HEK293 (cell line): ENCODE results near the gene MYOF.

Experiments
- ZNF10 ChIP-seq: fragments of 450-650 bp; formaldehyde crosslinking; IDR thresholded peaks from 2 replicates; pipeline ENCODE4 v1.5.1; 2017; ENCODE audit warnings: missing biosample characterization, missing genetic modification characterization
- TF ChIP-seq, protein P1 (sequence below): fragments of 450-650 bp; formaldehyde crosslinking; optimal IDR thresholded peaks from 2 replicates; pipeline ENCODE3; 2016; ENCODE audit warnings: missing biosample characterization, mild to moderate bottlenecking, missing genetic modification characterization
- TF ChIP-seq, protein P2 (sequence below): fragments of 450-650 bp; formaldehyde crosslinking; IDR thresholded peaks from 2 replicates; pipeline ENCODE4 v1.5.1; 2016; ENCODE audit warnings: missing biosample characterization, missing genetic modification characterization

- TF ChIP-seq, protein P1, sequence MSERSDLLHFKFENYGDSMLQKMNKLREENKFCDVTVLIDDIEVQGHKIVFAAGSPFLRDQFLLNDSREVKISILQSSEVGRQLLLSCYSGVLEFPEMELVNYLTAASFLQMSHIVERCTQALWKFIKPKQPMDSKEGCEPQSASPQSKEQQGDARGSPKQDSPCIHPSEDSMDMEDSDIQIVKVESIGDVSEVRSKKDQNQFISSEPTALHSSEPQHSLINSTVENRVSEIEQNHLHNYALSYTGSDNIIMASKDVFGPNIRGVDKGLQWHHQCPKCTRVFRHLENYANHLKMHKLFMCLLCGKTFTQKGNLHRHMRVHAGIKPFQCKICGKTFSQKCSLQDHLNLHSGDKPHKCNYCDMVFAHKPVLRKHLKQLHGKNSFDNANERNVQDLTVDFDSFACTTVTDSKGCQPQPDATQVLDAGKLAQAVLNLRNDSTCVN (tag by site-specific recombination): no peak
- no peak for TF ChIP-seq ZNF10 (tag by site-specific recombination)
- TF ChIP-seq, protein P2, sequence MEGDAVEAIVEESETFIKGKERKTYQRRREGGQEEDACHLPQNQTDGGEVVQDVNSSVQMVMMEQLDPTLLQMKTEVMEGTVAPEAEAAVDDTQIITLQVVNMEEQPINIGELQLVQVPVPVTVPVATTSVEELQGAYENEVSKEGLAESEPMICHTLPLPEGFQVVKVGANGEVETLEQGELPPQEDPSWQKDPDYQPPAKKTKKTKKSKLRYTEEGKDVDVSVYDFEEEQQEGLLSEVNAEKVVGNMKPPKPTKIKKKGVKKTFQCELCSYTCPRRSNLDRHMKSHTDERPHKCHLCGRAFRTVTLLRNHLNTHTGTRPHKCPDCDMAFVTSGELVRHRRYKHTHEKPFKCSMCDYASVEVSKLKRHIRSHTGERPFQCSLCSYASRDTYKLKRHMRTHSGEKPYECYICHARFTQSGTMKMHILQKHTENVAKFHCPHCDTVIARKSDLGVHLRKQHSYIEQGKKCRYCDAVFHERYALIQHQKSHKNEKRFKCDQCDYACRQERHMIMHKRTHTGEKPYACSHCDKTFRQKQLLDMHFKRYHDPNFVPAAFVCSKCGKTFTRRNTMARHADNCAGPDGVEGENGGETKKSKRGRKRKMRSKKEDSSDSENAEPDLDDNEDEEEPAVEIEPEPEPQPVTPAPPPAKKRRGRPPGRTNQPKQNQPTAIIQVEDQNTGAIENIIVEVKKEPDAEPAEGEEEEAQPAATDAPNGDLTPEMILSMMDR (tag by site-specific recombination): no peak
Observed at GRCh38 chr10:93420944-93421825, 60.9 kb downstream of the MYOF start.
